Activated T-cell treated with anti-CD3 and anti-CD28 coated beads, Interleukin-2, amount 50 U/mL, for 48 hours (primary cell): Measurements from ENCODE around the gene RPL22L1.
"Not testable (repeated sequence)": the region's sequence is repeated elsewhere in the genome, so short reads cannot be mapped to it uniquely, and the experiment has no call there.

Experiments
- DNase-seq, 2 experiments: peaks; one replicate each; pipeline ENCODE4 v3.0.0-alpha.2; 2020

The RPL22L1 gene

DNA sequence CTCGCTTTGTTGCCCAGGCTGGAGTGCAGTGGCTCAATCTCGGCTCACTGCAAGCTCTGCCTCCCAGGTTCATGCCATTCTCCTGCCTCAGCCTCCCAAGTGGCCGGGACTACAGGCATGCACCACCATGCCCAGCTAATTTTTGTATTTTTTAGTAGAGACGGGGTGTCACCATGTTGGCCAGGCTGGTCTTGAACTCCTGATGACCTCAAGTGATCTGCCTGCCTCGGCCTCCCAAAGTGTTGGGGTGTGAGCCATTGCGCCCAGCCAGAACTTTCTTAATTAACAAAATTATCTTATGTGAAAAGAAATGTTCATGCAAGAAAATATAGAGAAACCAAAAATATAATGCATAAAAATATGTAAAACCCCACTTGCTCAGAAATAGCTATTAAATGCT is 7.3 kb upstream of the RPL22L1 start:
- DNase-seq: not testable (repeated sequence)

GRCh38 chr3:170876537-170876936 is 6.5 kb upstream of the RPL22L1 start:
- DNase-seq: no peak

- DNase-seq: no peak
These were observed 780 bp downstream of the RPL22L1 start for GRCh38 chr3:170869239-170869590.

DNA sequence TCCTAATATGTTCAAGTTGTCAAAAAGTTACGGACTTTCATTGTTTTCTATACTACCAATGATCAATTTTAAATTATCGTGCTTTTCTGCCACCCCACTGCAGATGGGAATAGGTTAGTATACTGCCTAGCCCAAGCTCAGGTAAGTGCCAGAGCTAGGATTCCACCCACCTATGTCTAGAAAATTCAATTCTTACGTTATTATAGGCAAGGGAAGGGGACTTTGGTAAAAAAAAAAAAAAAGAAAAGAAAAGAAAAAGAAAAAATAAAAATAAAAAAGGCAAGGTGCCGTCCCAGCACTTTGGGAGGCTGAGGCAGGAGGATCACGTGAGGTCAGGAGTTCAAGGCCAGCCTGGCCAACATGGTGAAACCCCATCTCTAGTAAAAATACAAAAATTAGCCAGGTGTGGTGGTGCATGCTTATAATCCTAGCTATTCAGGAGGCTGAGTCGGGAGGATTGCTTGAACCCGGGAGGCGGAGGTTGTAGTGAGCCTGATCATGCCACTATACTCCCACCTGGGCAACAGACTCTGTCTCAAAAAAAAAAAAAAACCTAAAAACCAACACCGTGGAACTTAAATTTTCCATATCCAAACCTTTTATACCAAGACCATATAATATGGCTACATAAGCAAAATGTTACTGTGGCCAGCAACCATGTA is 1.3 kb downstream of the RPL22L1 start:
- peak; percentile 41 to 44 for DNase-seq

GRCh38 chr3:170867143-170867937 is 2.7 kb downstream of the RPL22L1 start:
- no peak for DNase-seq

- DNase-seq: no peak
These were observed 3.5 kb downstream of the RPL22L1 start for GRCh38 chr3:170866499-170866898.

- DNase-seq: peak; percentile 46 to 50
These were observed 4.5 kb downstream of the RPL22L1 start for GRCh38 chr3:170865209-170866094.

DNA sequence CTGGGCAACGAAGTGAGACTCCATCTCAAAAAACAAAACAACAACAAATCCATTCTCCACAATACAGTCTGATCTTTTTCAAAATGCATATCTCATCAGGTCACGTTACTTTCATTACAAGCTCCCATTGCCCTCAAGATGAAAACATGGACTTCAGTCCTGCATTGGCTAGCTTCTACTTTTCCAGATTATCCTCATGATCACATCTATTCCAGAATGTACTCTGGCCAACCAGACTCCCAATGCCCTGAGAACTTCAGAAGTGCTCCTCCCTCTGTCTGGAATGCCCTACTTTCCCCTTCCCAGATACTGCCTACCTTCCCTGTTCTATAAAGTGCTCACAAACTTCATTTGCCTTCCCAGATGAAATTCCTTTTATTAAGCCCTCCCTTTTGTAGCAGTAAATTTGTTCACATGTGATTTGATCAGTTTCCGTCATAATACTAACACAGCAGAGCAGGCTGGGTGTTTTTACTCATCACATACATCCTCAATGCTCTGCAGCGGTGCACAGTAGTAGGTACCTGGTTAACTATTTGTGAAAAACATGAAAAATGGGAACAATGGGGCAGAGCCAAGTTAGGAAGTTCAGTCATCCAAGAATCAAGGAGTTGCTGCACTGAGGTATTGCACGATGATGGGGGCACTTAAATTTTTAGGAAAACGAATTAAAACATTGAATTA is 5.3 kb downstream of the RPL22L1 start:
- no peak for DNase-seq

- no peak for DNase-seq
These were observed 6.2 kb downstream of the RPL22L1 start for GRCh38 chr3:170863816-170864215.

DNA sequence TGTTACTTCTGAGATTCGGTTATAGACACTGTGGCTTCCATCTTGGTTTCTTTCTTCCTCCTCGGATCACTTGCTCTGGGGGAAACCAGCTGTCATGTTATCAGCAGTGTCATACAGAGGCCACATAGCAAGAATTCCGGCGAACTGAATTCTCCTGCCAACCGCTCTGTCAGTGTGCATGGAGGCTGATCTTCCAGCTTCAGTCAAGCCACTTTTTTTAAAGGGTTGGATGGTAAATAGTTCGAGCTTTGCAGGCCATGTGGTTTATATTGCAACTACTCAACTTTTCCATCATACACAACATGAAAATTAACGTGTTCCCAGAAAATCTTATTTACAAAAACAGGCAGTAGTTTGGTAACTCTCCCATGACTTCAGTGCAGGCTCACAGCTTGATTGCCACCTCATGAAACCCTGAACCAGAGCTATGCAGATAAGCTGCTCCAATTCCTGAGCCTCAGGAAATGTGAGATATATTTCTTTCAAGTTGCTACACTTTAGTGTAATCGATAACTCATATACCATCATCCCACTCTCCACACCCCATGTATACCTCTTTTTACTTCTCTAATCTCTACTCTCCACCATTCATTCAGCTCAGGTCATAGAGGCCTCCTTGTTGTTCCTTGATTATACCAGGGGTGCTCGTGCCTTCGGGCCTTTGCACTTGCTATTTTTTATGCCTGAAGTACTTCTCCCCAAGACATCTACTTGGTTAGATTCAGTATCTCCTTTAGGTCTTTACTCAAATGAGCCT is 7.2 kb downstream of the RPL22L1 start:
- DNase-seq: no peak

- no peak for DNase-seq
These were observed 11.4 kb downstream of the RPL22L1 start for GRCh38 chr3:170858599-170858998.

DNA sequence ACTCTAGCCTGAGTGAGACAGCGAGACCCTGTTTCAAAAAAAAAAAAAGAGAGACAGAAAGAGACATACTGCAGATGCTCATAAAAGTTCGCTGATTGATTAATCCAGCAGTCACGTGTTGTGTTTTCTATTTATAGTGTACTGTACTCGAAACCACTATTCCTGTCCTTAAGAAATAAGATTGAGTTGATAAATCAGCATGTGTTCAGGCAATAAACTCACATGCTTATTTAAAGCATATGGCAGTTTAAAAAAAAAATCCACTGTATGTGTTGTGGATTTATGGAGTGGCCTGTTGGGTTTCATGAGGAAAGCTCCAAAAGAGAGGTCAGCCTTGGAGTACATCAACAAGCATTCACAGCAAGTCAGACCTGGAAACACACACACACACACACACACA is 17.7 kb downstream of the RPL22L1 start:
- DNase-seq: no peak

GRCh38 chr3:170848292-170848917 is 21.6 kb downstream of the RPL22L1 start:
- no peak for DNase-seq

DNA sequence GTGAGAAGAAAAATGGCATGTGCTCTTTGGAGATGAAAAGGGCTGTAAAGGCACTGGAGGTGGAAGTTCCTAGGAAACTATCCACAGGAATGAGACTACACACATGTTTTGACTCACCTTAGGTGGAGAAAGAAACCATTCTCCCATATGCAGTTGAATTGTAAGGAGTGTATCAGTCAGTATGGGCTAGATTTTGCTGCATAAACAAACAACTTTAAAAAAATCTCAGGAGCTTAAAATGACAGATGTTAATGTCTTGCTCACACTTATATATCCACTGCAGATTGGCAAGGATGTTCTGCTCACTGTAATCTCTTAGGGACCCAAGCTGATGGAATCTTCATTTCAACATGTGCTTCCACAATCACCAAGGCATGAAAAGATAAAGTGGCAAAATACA is 25.6 kb downstream of the RPL22L1 start:
- DNase-seq: no peak

GRCh38 chr3:170840291-170840859 is 29.6 kb downstream of the RPL22L1 start:
- no peak for DNase-seq

DNA sequence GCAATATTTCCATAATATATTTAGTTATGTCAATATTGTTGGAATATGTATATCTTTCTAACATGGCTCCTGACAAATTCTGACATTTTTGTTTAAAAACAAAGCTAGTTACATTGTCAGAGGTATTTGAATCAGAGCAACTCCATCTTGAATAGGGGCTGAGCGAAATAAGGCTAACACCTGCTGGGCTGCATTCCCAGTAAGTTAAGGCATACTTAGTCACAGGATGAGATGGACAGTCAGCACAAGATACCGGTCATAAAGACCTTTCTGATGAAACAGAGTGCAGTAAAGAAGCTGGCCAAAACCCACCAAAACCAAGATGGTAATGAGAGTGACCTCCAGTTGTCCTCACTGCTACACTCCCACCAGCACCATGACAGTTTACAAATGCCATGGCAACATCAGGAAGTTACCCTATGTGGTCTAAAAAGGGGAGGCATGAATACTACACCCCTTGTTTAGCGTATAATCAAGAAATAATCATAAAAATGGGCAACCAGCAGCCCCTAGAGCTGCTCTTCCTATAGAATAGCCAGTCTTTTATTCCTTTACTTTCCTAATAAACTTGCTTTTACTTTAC is 30.4 kb downstream of the RPL22L1 start:
- no peak for DNase-seq

GRCh38 chr3:170836491-170836890 is 33.5 kb downstream of the RPL22L1 start:
- no peak for DNase-seq

GRCh38 chr3:170835336-170835735 is 34.7 kb downstream of the RPL22L1 start:
- no peak for DNase-seq

DNA sequence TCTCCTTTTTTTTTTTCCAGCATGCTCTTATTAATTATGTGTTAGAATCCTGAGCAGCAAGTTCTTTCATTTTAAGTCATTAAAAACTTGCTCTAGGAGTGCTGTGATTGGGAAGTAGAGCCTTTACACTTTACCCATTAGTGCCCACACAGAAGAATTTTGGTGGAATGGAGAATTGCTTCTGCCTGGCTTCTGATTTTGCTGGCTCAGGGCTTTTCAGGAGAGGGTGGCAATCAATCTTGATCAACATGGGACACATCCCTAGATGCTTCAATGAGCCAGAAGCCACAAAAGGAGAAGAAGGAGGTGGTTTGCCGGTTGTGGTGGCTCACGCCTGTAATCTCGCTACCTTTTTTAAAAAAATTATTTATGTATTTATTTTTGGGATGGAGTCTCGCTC is 39.4 kb downstream of the RPL22L1 start:
- no peak for DNase-seq

GRCh38 chr3:170829546-170830272 is 40.3 kb downstream of the RPL22L1 start:
- DNase-seq: no peak
